ENCODE results near the gene CDKL1.

CDKL1 gene

GRCh38 chr14:50396631-50397389 lies at the start of gene CDKL1:
Gene CDKL1, minus strand, starts transcription at chr14:50396881. Its CDS starts 1,013 bp downstream, at chr14:50395868.
- H3K27me3 ChIP-seq (ENCODE audit: insufficient read depth, insufficient read length) = peaks cover 34% of the 10 kb centered on the region
- peaks cover 3% of the 10 kb centered on the region for H3K4me1 ChIP-seq (ENCODE audit: insufficient read depth, insufficient read length)
- no peaks in the 10 kb centered on the region for H3K9me3 ChIP-seq (ENCODE audit: insufficient read depth, low read length)
- peak within 1 kb of the TSS; percentile 77 for H3K9ac ChIP-seq (ENCODE audit: insufficient read length, low read depth)
- H3K36me3 ChIP-seq (ENCODE audit: insufficient read depth, insufficient read length, low read length) = no peaks in the 10 kb centered on the region
- H3K4me3 ChIP-seq (ENCODE audit: insufficient read length, low read depth) = peak within 1 kb of the TSS; percentile 54
- peak; percentile 27 for DNase-seq (ENCODE audit: low read depth, low spot score)
- TF ChIP-seq YY1 (IDR thresholded peaks at IDR 0.05; ENCODE audit: insufficient read depth, insufficient read length) = no peak
- no peak for TF ChIP-seq ZNF274 (IDR thresholded peaks at IDR 0.05; ENCODE audit: low read depth, low read length)
- TF ChIP-seq SUZ12 (IDR thresholded peaks at IDR 0.05; ENCODE audit: extremely low read depth, insufficient read depth, insufficient read length) = no peak

DNA sequence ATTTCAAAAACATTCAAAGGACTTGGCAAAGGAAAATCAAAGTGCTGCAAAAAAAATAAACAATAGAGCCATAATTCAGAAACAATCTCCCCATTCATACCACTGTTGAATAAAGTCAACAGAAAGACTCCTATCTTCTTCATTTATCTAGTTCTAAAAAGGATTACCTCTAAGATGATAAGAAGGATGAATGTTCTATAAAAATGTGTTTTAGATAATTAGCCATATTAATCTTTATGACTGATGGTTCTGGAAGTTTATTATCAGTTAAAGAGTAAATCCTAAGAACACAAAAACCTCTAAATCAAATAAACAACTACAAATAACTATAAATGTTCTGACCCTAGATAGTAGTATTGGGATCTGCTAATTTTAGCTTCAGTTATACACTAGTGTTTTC lies 37.8 kb upstream of the CDKL1 start:
- no peak for DNase-seq (ENCODE audit: low read depth, low spot score)
- Histone ChIP-seq H3K9ac (ENCODE audit: insufficient read length, low read depth) (no peak overlapping the region), H3K4me3 (ENCODE audit: insufficient read length, low read depth) (no peak overlapping the region), H3K36me3 (ENCODE audit: insufficient read depth, insufficient read length, low read length) (peaks cover 39% of the 10 kb centered on the region), H3K9me3 (ENCODE audit: insufficient read depth, low read length) (peaks cover 28% of the 10 kb centered on the region), H3K4me1 (ENCODE audit: insufficient read depth, insufficient read length) (no peaks in the 10 kb centered on the region), H3K27me3 (ENCODE audit: insufficient read depth, insufficient read length) (no peaks in the 10 kb centered on the region)
- TF ChIP-seq ZNF274 (IDR thresholded peaks at IDR 0.05; ENCODE audit: low read depth, low read length) (no peak), SUZ12 (IDR thresholded peaks at IDR 0.05; ENCODE audit: extremely low read depth, insufficient read depth, insufficient read length) (no peak), YY1 (IDR thresholded peaks at IDR 0.05; ENCODE audit: insufficient read depth, insufficient read length) (no peak)

DNA sequence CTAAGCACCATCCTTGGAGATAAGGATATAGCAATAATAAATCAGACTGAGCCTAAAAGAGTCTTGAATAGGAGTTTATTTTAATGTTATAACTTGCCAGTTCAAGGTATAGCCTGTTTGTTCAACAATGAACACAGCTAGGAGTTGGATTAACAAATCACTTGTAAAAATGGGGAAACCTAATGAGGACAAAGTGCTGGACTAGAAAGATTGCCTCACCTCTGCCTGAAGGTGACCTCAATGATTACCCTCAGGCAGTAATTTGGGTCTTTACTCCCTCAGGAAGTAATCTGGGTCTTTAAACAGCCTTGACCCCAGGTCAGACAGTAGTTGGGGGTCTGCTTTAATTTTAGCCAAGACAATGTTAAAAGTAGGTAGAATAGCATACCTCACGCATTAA lies 35.5 kb upstream of the CDKL1 start:
- DNase-seq (ENCODE audit: low read depth, low spot score) = no peak
- Histone ChIP-seq H3K27me3 (ENCODE audit: insufficient read depth, insufficient read length) (no peaks in the 10 kb centered on the region), H3K4me1 (ENCODE audit: insufficient read depth, insufficient read length) (no peaks in the 10 kb centered on the region), H3K36me3 (ENCODE audit: insufficient read depth, insufficient read length, low read length) (peaks cover 29% of the 10 kb centered on the region), H3K4me3 (ENCODE audit: insufficient read length, low read depth) (no peak overlapping the region), H3K9me3 (ENCODE audit: insufficient read depth, low read length) (peaks cover 11% of the 10 kb centered on the region), H3K9ac (ENCODE audit: insufficient read length, low read depth) (no peak overlapping the region)
- TF ChIP-seq ZNF274 (IDR thresholded peaks at IDR 0.05; ENCODE audit: low read depth, low read length) = no peak
- TF ChIP-seq SUZ12 (IDR thresholded peaks at IDR 0.05; ENCODE audit: extremely low read depth, insufficient read depth, insufficient read length) = no peak
- TF ChIP-seq YY1 (IDR thresholded peaks at IDR 0.05; ENCODE audit: insufficient read depth, insufficient read length) = no peak

- no peak for TF ChIP-seq YY1 (IDR thresholded peaks at IDR 0.05; ENCODE audit: insufficient read depth, insufficient read length)
- TF ChIP-seq SUZ12 (IDR thresholded peaks at IDR 0.05; ENCODE audit: extremely low read depth, insufficient read depth, insufficient read length) = no peak
- no peak for TF ChIP-seq ZNF274 (IDR thresholded peaks at IDR 0.05; ENCODE audit: low read depth, low read length)
- no peak overlapping the region for H3K4me3 ChIP-seq (ENCODE audit: insufficient read length, low read depth)
- no peak overlapping the region for H3K9ac ChIP-seq (ENCODE audit: insufficient read length, low read depth)
- no peaks in the 10 kb centered on the region for H3K27me3 ChIP-seq (ENCODE audit: insufficient read depth, insufficient read length)
- no peak for DNase-seq (ENCODE audit: low read depth, low spot score)
- no peaks in the 10 kb centered on the region for H3K9me3 ChIP-seq (ENCODE audit: insufficient read depth, low read length)
- peaks cover 20% of the 10 kb centered on the region for H3K36me3 ChIP-seq (ENCODE audit: insufficient read depth, insufficient read length, low read length)
- H3K4me1 ChIP-seq (ENCODE audit: insufficient read depth, insufficient read length) = no peaks in the 10 kb centered on the region
Measured at GRCh38 chr14:50425816-50426215, 29.1 kb upstream of the CDKL1 start.

GRCh38 chr14:50425105-50425504 lies 28.4 kb upstream of the CDKL1 start:
- Histone ChIP-seq H3K9me3 (ENCODE audit: insufficient read depth, low read length) (no peaks in the 10 kb centered on the region), H3K4me1 (ENCODE audit: insufficient read depth, insufficient read length) (no peaks in the 10 kb centered on the region), H3K27me3 (ENCODE audit: insufficient read depth, insufficient read length) (no peaks in the 10 kb centered on the region), H3K36me3 (ENCODE audit: insufficient read depth, insufficient read length, low read length) (peaks cover 21% of the 10 kb centered on the region), H3K4me3 (ENCODE audit: insufficient read length, low read depth) (no peak overlapping the region), H3K9ac (ENCODE audit: insufficient read length, low read depth) (no peak overlapping the region)
- TF ChIP-seq YY1 (IDR thresholded peaks at IDR 0.05; ENCODE audit: insufficient read depth, insufficient read length) (no peak), SUZ12 (IDR thresholded peaks at IDR 0.05; ENCODE audit: extremely low read depth, insufficient read depth, insufficient read length) (no peak), ZNF274 (IDR thresholded peaks at IDR 0.05; ENCODE audit: low read depth, low read length) (no peak)
- no peak for DNase-seq (ENCODE audit: low read depth, low spot score)

DNA sequence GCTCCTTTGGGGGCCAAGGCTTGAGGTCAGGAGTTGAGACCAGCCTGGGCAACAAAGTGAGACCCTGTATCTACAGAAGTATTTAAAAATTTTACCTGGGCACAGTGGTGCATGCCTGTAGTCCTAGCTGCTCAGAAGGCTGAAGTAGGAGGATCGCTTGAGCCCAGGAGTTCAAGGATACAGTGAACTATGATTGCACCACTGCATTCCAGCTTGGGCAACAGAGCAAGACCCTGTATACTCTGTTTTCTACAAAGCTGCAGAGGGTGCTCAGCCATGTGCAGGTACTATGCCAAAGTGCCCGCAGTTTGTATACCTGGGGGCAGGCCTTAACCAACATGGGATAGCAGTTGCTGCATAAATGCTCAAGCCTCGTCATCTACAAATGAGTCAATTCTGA lies 26.8 kb upstream of the CDKL1 start:
- Histone ChIP-seq H3K9ac (ENCODE audit: insufficient read length, low read depth) (no peak overlapping the region), H3K4me3 (ENCODE audit: insufficient read length, low read depth) (no peak overlapping the region), H3K4me1 (ENCODE audit: insufficient read depth, insufficient read length) (no peaks in the 10 kb centered on the region), H3K27me3 (ENCODE audit: insufficient read depth, insufficient read length) (no peaks in the 10 kb centered on the region), H3K9me3 (ENCODE audit: insufficient read depth, low read length) (no peaks in the 10 kb centered on the region), H3K36me3 (ENCODE audit: insufficient read depth, insufficient read length, low read length) (peaks cover 28% of the 10 kb centered on the region)
- no peak for DNase-seq (ENCODE audit: low read depth, low spot score)
- TF ChIP-seq ZNF274 (IDR thresholded peaks at IDR 0.05; ENCODE audit: low read depth, low read length) = no peak
- TF ChIP-seq YY1 (IDR thresholded peaks at IDR 0.05; ENCODE audit: insufficient read depth, insufficient read length) = no peak
- no peak for TF ChIP-seq SUZ12 (IDR thresholded peaks at IDR 0.05; ENCODE audit: extremely low read depth, insufficient read depth, insufficient read length)

DNA sequence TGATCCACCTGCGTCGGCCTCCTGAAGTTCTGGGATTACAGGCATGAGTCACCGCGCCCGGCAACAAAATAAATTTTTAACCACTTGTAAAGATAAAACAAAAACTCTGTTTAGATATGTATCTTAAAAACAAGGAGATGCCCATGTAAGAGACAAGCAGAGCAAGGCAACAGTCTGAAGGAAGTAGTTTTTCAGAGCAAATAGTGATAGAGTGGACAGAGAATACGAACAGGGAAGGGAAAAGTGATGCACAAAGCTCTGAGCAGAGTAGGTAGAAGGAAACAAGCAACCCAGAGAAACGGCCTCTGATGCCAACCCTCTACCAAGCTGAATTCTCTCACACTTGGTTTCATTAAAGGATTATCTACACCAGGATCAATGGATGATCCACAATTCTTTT lies 24.8 kb upstream of the CDKL1 start:
- no peaks in the 10 kb centered on the region for H3K4me1 ChIP-seq (ENCODE audit: insufficient read depth, insufficient read length)
- TF ChIP-seq YY1 (IDR thresholded peaks at IDR 0.05; ENCODE audit: insufficient read depth, insufficient read length) (no peak), ZNF274 (IDR thresholded peaks at IDR 0.05; ENCODE audit: low read depth, low read length) (no peak), SUZ12 (IDR thresholded peaks at IDR 0.05; ENCODE audit: extremely low read depth, insufficient read depth, insufficient read length) (no peak)
- no peak overlapping the region for H3K4me3 ChIP-seq (ENCODE audit: insufficient read length, low read depth)
- H3K9me3 ChIP-seq (ENCODE audit: insufficient read depth, low read length) = no peaks in the 10 kb centered on the region
- DNase-seq (ENCODE audit: low read depth, low spot score) = no peak
- peaks cover 35% of the 10 kb centered on the region for H3K36me3 ChIP-seq (ENCODE audit: insufficient read depth, insufficient read length, low read length)
- no peaks in the 10 kb centered on the region for H3K27me3 ChIP-seq (ENCODE audit: insufficient read depth, insufficient read length)
- no peak overlapping the region for H3K9ac ChIP-seq (ENCODE audit: insufficient read length, low read depth)
